Transverse colon (tissue), 4 donors: ENCODE data around the gene MCM3AP. TPM values are rescaled to one million over a fixed set of nuclear protein-coding genes. Genes with fewer than 3 reads are reported as not detected.

Experiments used
- DNase-seq: peaks from one replicate; pipeline ENCODE4 v3.0.0-alpha.2; 2019
- H3K27ac ChIP-seq, 4 donors: fragments of 200-600 bp; sonication (generic); 2 replicates each; pipeline ENCODE4 v1.5.1; 2016 to 2018; ENCODE audit warnings: inconsistent platforms in 4 of 4
- H3K27me3 ChIP-seq: fragments of 200-600 bp; sonication (generic); 2 replicates; pipeline ENCODE4 v1.5.1; 2017; ENCODE audit warnings: inconsistent platforms
- H3K36me3 ChIP-seq, 4 donors: fragments of 200-600 bp; sonication (generic); 2 replicates each; pipeline ENCODE4 v1.5.1; 2017 to 2019; ENCODE audit warnings: inconsistent platforms in 4 of 4
- H3K4me1 ChIP-seq, 4 donors: fragments of 200-600 bp; sonication (generic); 2 replicates each; pipeline ENCODE4 v1.5.1; 2017 to 2020; ENCODE audit warnings: inconsistent platforms in 4 of 4
- H3K4me3 ChIP-seq, 4 donors: fragments of 200-600 bp; sonication (generic); 1 replicate in 1 of 4; 2 replicates in 3 of 4; pipeline versions ENCODE4 v1.5.1 to v1.6.1; 2017 to 2019; ENCODE audit warnings: inconsistent platforms in 4 of 4
- H3K9me3 ChIP-seq, 2 donors: fragments of 200-600 bp; sonication (generic); 2 replicates each; pipeline ENCODE4 v1.5.1; 2017 to 2019; ENCODE audit warnings: inconsistent platforms in 2 of 2
- CTCF ChIP-seq, 5 experiments: fragments of 200-600 bp in 3 of 5; fragments of 450-650 bp in 2 of 5; sonication (generic) in 3 of 5; IDR thresholded peaks; 1 replicate in 2 of 5; 2 replicates in 3 of 5; pipeline ENCODE4 v1.5.1; 2016 to 2017; ENCODE audit warnings: antibody characterized with exemption in 5 of 5, inconsistent platforms in 3 of 5, mild to moderate bottlenecking in 2 of 5, moderate library complexity in 1 of 5
- EP300 ChIP-seq: sonication (generic); formaldehyde crosslinking; IDR thresholded peaks from one replicate; pipeline ENCODE4 v1.6.1; 2017; ENCODE audit warnings: antibody characterized with exemption, low read depth
- POLR2A ChIP-seq: fragments of 450-650 bp; IDR thresholded peaks from one replicate; pipeline ENCODE4 v1.6.1; 2016; ENCODE audit warnings: antibody characterized with exemption, mild to moderate bottlenecking, moderate library complexity
- POLR2AphosphoS5 ChIP-seq, 3 donors: sonication (generic); formaldehyde crosslinking; IDR thresholded peaks; one replicate each; pipeline ENCODE4 v1.6.1; 2016; ENCODE audit warnings: antibody characterized with exemption in 3 of 3
- WGBS, 2 donors: methylation state at CpG; one replicate each; pipeline ENCODE4 v1.1.5; 2018; ENCODE audit warnings: low coverage in 1 of 2; 5-methylcytosine and 5-hydroxymethylcytosine counted together
- in situ Hi-C, 4 donors: fragments of 200-750 bp; cut with MboI; loops; one replicate each; pipeline versions ENCODE4 v1.15.0 to v1.15.1; 2017; ENCODE audit warnings: low sequenced_read_pairs in 3 of 4, low pct_ligation_motif_present in 1 of 4, low pct_unique_long_range_greater_than_20kb in 1 of 4
- intact Hi-C: fragments of 100-400 bp; cut with DNase I; formaldehyde crosslinking; loops from one replicate; pipeline ENCODE4 v1.15.1; 2023; ENCODE audit warnings: low total_unique reads
- total RNA-seq, 4 donors: library from RNA; depleted of rRNA; stranded (reverse); fragments of >200 nt; gene quantifications; one replicate each; pipeline ENCODE4 v1.1.0, GENCODE V29; 2016

MCM3AP gene
- total RNA-seq, 4 donors from 2014 or later, result 87.4 to 348 (median 108) TPM

- intact Hi-C loops, result no loop called here
- H3K36me3 ChIP-seq, result no peaks in the 10 kb centered on the region
- no peaks in the 10 kb centered on the region for H3K9me3 ChIP-seq
- H3K4me1 ChIP-seq, result peaks cover 6 to 27% (median 11%) of the 10 kb centered on the region in 4 donors
- no peak overlapping the region for H3K27ac ChIP-seq
- WGBS, 2 donors, result 83% methylated on average over 8 of the region's 9 CpGs; no CpG with 5 or more reads in 1 of the 2 donors
- H3K4me3 ChIP-seq, result no peak overlapping the region
- TF ChIP-seq POLR2AphosphoS5 (IDR thresholded peaks at IDR 0.05), result no peak
- no peak for TF ChIP-seq POLR2A
- TF ChIP-seq CTCF (IDR thresholded peaks at IDR 0.05), result no peak
- TF ChIP-seq EP300, result no peak
- in situ Hi-C loops, result no loop called here
- peaks cover 21% of the 10 kb centered on the region for H3K27me3 ChIP-seq
- DNase-seq, result no peak
Observed at GRCh38 chr21:46299167-46299566, 13.8 kb upstream of the MCM3AP start.

GRCh38 chr21:46297338-46298271 lies 12.2 kb upstream of the MCM3AP start:
- Histone ChIP-seq H3K9me3 (no peaks in the 10 kb centered on the region), H3K27ac (peak overlapping the region; percentile 52 to 72 (median 60)), H3K36me3 (no peaks in the 10 kb centered on the region), H3K27me3 (peaks cover 21% of the 10 kb centered on the region), H3K4me1 (peaks cover 6 to 27% (median 11%) of the 10 kb centered on the region in 4 donors), H3K4me3 (peak overlapping the region; percentile 21 to 49 (median 36))
- TF ChIP-seq POLR2A (no peak), POLR2AphosphoS5 (IDR thresholded peaks at IDR 0.05) (no peak), EP300 (no peak), CTCF (IDR thresholded peaks at IDR 0.05) (no peak)
- no peak for DNase-seq
- intact Hi-C loops (no loop called here), in situ Hi-C loops (no loop called here)
- 11% methylated on average over 66 of the region's 84 CpGs; no CpG with 5 or more reads in 1 of the 2 donors for WGBS, 2 donors

GRCh38 chr21:46295996-46296752 lies 10.8 kb upstream of the MCM3AP start:
- H3K4me1 ChIP-seq, result peaks cover 6 to 27% (median 11%) of the 10 kb centered on the region in 4 donors
- 59 to 63% methylated on average over 6 to 28 of the region's 29 CpGs for WGBS, 2 donors
- H3K4me3 ChIP-seq, result peak overlapping the region in 1 of 4 donors; percentile 49
- peak overlapping the region; percentile 50 to 72 (median 60) for H3K27ac ChIP-seq
- intact Hi-C loops (no loop called here), in situ Hi-C loops (no loop called here)
- H3K36me3 ChIP-seq, result no peaks in the 10 kb centered on the region
- DNase-seq, result peak; percentile 70
- peak in 1 of 3 donors; percentile 6 for TF ChIP-seq POLR2AphosphoS5 (IDR thresholded peaks at IDR 0.05)
- TF ChIP-seq POLR2A, result no peak
- no peak for TF ChIP-seq CTCF (IDR thresholded peaks at IDR 0.05)
- peaks cover 21% of the 10 kb centered on the region for H3K27me3 ChIP-seq
- no peaks in the 10 kb centered on the region for H3K9me3 ChIP-seq

GRCh38 chr21:46295177-46295770 lies 9.9 kb upstream of the MCM3AP start:
- peak overlapping the region in 3 of 4 donors; percentile 52 to 72 (median 69) for H3K27ac ChIP-seq
- DNase-seq, result no peak
- peaks cover 6 to 27% (median 11%) of the 10 kb centered on the region in 4 donors for H3K4me1 ChIP-seq
- H3K9me3 ChIP-seq, result no peaks in the 10 kb centered on the region
- in situ Hi-C loops, result no loop called here
- H3K4me3 ChIP-seq, result no peak overlapping the region
- H3K27me3 ChIP-seq, result peaks cover 21% of the 10 kb centered on the region
- WGBS, 2 donors, result 48 to 70% methylated on average over 2 to 8 of the region's 9 CpGs
- intact Hi-C loops, result no loop called here
- H3K36me3 ChIP-seq, result no peaks in the 10 kb centered on the region
- TF ChIP-seq EP300 (no peak), CTCF (IDR thresholded peaks at IDR 0.05) (no peak), POLR2A (no peak), POLR2AphosphoS5 (IDR thresholded peaks at IDR 0.05) (no peak)
